Tibial nerve (tissue), 4 donors: ENCODE data around the gene TMEM91. TPM values are rescaled to one million over a fixed set of nuclear protein-coding genes. Genes with fewer than 3 reads are reported as not detected.

Experiments used
- DNase-seq, 2 donors: peaks; one replicate each; pipeline ENCODE4 v3.0.0-alpha.2; 2019; ENCODE audit warnings: low spot score in 2 of 2
- H3K27ac ChIP-seq, 4 donors: fragments of 200-600 bp; sonication (generic) in 3 of 4; one replicate each; pipeline ENCODE4 v1.5.1; 2017 to 2019; ENCODE audit warnings: mild to moderate bottlenecking in 1 of 4
- H3K27me3 ChIP-seq, 2 donors: fragments of 200-600 bp; sonication (generic) in 1 of 2; one replicate each; pipeline versions ENCODE4 v1.5.1 to v1.6.0; 2017 to 2019
- H3K36me3 ChIP-seq, 3 donors: fragments of 200-600 bp; sonication (generic); one replicate each; pipeline ENCODE4 v1.5.1; 2018 to 2019
- H3K4me1 ChIP-seq, 4 donors: fragments of 200-600 bp; sonication (generic) in 3 of 4; one replicate each; pipeline ENCODE4 v1.5.1; 2017 to 2019
- H3K4me3 ChIP-seq, 4 donors: fragments of 200-600 bp; sonication (generic) in 3 of 4; one replicate each; pipeline ENCODE4 v1.5.1; 2017 to 2019; ENCODE audit warnings: mild to moderate bottlenecking in 1 of 4, moderate library complexity in 1 of 4
- H3K9me3 ChIP-seq, 4 donors: fragments of 200-600 bp; sonication (generic) in 3 of 4; one replicate each; pipeline ENCODE4 v1.5.1; 2017 to 2019
- CTCF ChIP-seq, 5 experiments: fragments of 200-600 bp in 3 of 5; fragments of 450-650 bp in 2 of 5; sonication (generic) in 3 of 5; IDR thresholded peaks; one replicate each; pipeline ENCODE4 v1.5.1; 2016 to 2019; ENCODE audit warnings: antibody characterized with exemption in 5 of 5, mild to moderate bottlenecking in 3 of 5, moderate library complexity in 2 of 5
- EP300 ChIP-seq, 2 donors: sonication (generic); formaldehyde crosslinking; IDR thresholded peaks; one replicate each; pipeline ENCODE4 v1.6.1; 2017; ENCODE audit warnings: antibody characterized with exemption in 2 of 2, mild to moderate bottlenecking in 1 of 2
- POLR2A ChIP-seq, 2 donors: fragments of 450-650 bp; IDR thresholded peaks; one replicate each; pipeline ENCODE4 v1.6.1; 2017; ENCODE audit warnings: antibody characterized with exemption in 2 of 2, mild to moderate bottlenecking in 2 of 2, moderate library complexity in 2 of 2
- WGBS, 2 donors: methylation state at CpG; one replicate each; pipeline ENCODE4 v1.1.5; 2018; 5-methylcytosine and 5-hydroxymethylcytosine counted together
- total RNA-seq, 4 donors: library from RNA; depleted of rRNA; stranded (reverse); fragments of >200 nt; gene quantifications; one replicate each; pipeline ENCODE4 v1.1.0, GENCODE V29; 2016

The TMEM91 gene
- total RNA-seq, 4 donors from 2014 or later = 20.3 to 50.8 (median 31.5) TPM

- WGBS, 2 donors = 1% methylated on average over 46 to 55 of the region's 78 CpGs
- Histone ChIP-seq H3K9me3 (no peaks in the 10 kb centered on the region), H3K27ac (peak within 1 kb of the TSS; percentile 64 to 94 (median 80)), H3K27me3 (no peaks in the 10 kb centered on the region), H3K36me3 (no peaks in the 10 kb centered on the region), H3K4me3 (peak within 1 kb of the TSS; percentile 60 to 88 (median 76)), H3K4me1 (peaks cover 0 to 52% (median 3%) of the 10 kb centered on the region in 4 donors)
- TF ChIP-seq CTCF (IDR thresholded peaks at IDR 0.05) (peak; percentile 89 to 94 (median 93)), POLR2A (IDR thresholded peaks at IDR 0.05) (peak in 1 of 2 donors; percentile 51), EP300 (IDR thresholded peaks at IDR 0.05) (peak in 1 of 2 donors; percentile 53)
- DNase-seq = peak; percentile 72 to 79
Measured at GRCh38 chr19:41353466-41354342, 22.6 kb upstream of the TMEM91 start, which contains the start of gene TGFB1. Gene TGFB1, minus strand, starts transcription at chr19:41353922. Its CDS starts 878 bp downstream, at chr19:41353044.

- 85% methylated on average over 17 to 23 of the region's 23 CpGs for WGBS, 2 donors
- H3K4me1 ChIP-seq = peaks cover 0 to 51% (median 3%) of the 10 kb centered on the region in 4 donors
Measured at GRCh38 chr19:41354343-41354953, 21.9 kb upstream of the TMEM91 start.

GRCh38 chr19:41355035-41355434 is 21.3 kb upstream of the TMEM91 start:
- Histone ChIP-seq H3K36me3 (no peaks in the 10 kb centered on the region), H3K4me3 (no peak overlapping the region), H3K27me3 (no peaks in the 10 kb centered on the region), H3K4me1 (peaks cover 0 to 45% (median 3%) of the 10 kb centered on the region in 4 donors), H3K9me3 (no peaks in the 10 kb centered on the region), H3K27ac (peak overlapping the region in 1 of 4 donors; percentile 0)
- DNase-seq = no peak
- no peak for TF ChIP-seq EP300 (IDR thresholded peaks at IDR 0.05)
- TF ChIP-seq CTCF (IDR thresholded peaks at IDR 0.05) = no peak
- TF ChIP-seq POLR2A (IDR thresholded peaks at IDR 0.05) = no peak
- 93% methylated on average over 1 of the region's 1 CpG for WGBS, 2 donors

More at GRCh38 chr19:41354343-41354953, 21.9 kb upstream of the TMEM91 start:
- no peaks in the 10 kb centered on the region for H3K36me3 ChIP-seq
- peak overlapping the region; percentile 64 to 94 (median 80) for H3K27ac ChIP-seq
- H3K27me3 ChIP-seq = no peaks in the 10 kb centered on the region
- peak in 3 of 5 experiments; percentile 24 to 50 (median 35) for TF ChIP-seq CTCF (IDR thresholded peaks at IDR 0.05)
- TF ChIP-seq POLR2A (IDR thresholded peaks at IDR 0.05) = no peak
- H3K9me3 ChIP-seq = no peaks in the 10 kb centered on the region
- H3K4me3 ChIP-seq = peak overlapping the region; percentile 60 to 88 (median 76)
- no peak for DNase-seq

GRCh38 chr19:41355802-41356201 is 20.5 kb upstream of the TMEM91 start:
- Histone ChIP-seq H3K4me1 (peaks cover 0 to 37% (median under 1%) of the 10 kb centered on the region in 4 donors), H3K9me3 (no peaks in the 10 kb centered on the region), H3K36me3 (no peaks in the 10 kb centered on the region), H3K27ac (no peak overlapping the region), H3K27me3 (no peaks in the 10 kb centered on the region), H3K4me3 (no peak overlapping the region)
- no peak for DNase-seq
- WGBS, 2 donors = 68 to 72% methylated on average over 3 of the region's 3 CpGs
- no peak for TF ChIP-seq POLR2A (IDR thresholded peaks at IDR 0.05)
- no peak for TF ChIP-seq EP300 (IDR thresholded peaks at IDR 0.05)
- TF ChIP-seq CTCF (IDR thresholded peaks at IDR 0.05) = no peak
